Natural killer cell treated with Interleukin-12 subunit alpha and Interleukin-12 subunit beta and Interleukin-15 and Interleukin-18, amount 100 ng/mL, for 72 hours (primary cell): ENCODE data around the gene HHIPL2. TPM values are rescaled to one million over a fixed set of nuclear protein-coding genes. Genes with fewer than 3 reads are reported as not detected.

Experiments used
- ATAC-seq, 2 donors: fragments of 150-1000 bp; cut with Tn5 transposase in 1 of 2; sonication (Bioruptor Pico), chemical (Tn5 transposase) in 1 of 2; 2 replicates each; pipeline ENCODE4 v1.10.0; 2021
- DNase-seq: peaks from one replicate; pipeline ENCODE4 v3.0.0; 2022; ENCODE audit warnings: low spot score
- H3K27ac Mint-ChIP-seq, 2 donors: 1 replicate in 1 of 2; 2 replicates in 1 of 2; pipeline ENCODE4 v1.8.0; 2022; ENCODE audit warnings: mixed read lengths in 2 of 2, mild to moderate bottlenecking in 1 of 2, moderate library complexity in 1 of 2
- H3K27me3 Mint-ChIP-seq, 2 donors: 1 replicate in 1 of 2; 2 replicates in 1 of 2; pipeline ENCODE4 v1.8.0; 2022; ENCODE audit warnings: mixed read lengths in 2 of 2
- H3K36me3 Mint-ChIP-seq: one replicate; pipeline ENCODE4 v1.8.0; 2022; ENCODE audit warnings: mixed read lengths
- H3K4me1 Mint-ChIP-seq, 2 donors: 1 replicate in 1 of 2; 2 replicates in 1 of 2; pipeline ENCODE4 v1.8.0; 2022; ENCODE audit warnings: low read depth in 2 of 2, mixed read lengths in 2 of 2, mild to moderate bottlenecking in 1 of 2
- H3K4me3 Mint-ChIP-seq: one replicate; pipeline ENCODE4 v1.8.0; 2022; ENCODE audit warnings: mixed read lengths
- H3K9me3 Mint-ChIP-seq: 2 replicates; pipeline ENCODE4 v1.8.0; 2022; ENCODE audit warnings: mixed read lengths
- total RNA-seq, 2 donors: library from RNA; stranded (reverse); gene quantifications; one replicate each; pipeline ENCODE4 v1.2.3, GENCODE V29; 2022

The HHIPL2 gene
- total RNA-seq, 2 donors from 2014 or later: 0.74 to 1.8 TPM

- DNase-seq: no peak
- Mint-ChIP-seq H3K4me1 (no peaks in the 10 kb centered on the region), H3K9me3 (no peaks in the 10 kb centered on the region), H3K27me3 (no peaks in the 10 kb centered on the region), H3K36me3 (peaks cover 15% of the 10 kb centered on the region), H3K27ac (no peak overlapping the region), H3K4me3 (no peak overlapping the region)
- ATAC-seq: no peak
Measured at GRCh38 chr1:222557148-222557547, 9.2 kb upstream of the HHIPL2 start.

- no peaks in the 10 kb centered on the region for H3K4me1 Mint-ChIP-seq
- H3K4me3 Mint-ChIP-seq: no peak overlapping the region
- no peak for DNase-seq
- H3K27me3 Mint-ChIP-seq: no peaks in the 10 kb centered on the region
- H3K9me3 Mint-ChIP-seq: no peaks in the 10 kb centered on the region
- peaks cover 10% of the 10 kb centered on the region for H3K36me3 Mint-ChIP-seq
- no peak for ATAC-seq
- H3K27ac Mint-ChIP-seq: no peak overlapping the region
Measured at GRCh38 chr1:222555992-222556615, 8.2 kb upstream of the HHIPL2 start.

- Mint-ChIP-seq H3K36me3 (no peaks in the 10 kb centered on the region), H3K27ac (no peak overlapping the region), H3K9me3 (no peaks in the 10 kb centered on the region), H3K27me3 (no peaks in the 10 kb centered on the region), H3K4me3 (no peak overlapping the region), H3K4me1 (no peaks in the 10 kb centered on the region)
- DNase-seq (no peak), ATAC-seq (no peak)
Measured at GRCh38 chr1:222554177-222554576, 6.3 kb upstream of the HHIPL2 start.

- peaks cover 0 to 7% of the 10 kb centered on the region in 2 donors for H3K27me3 Mint-ChIP-seq
- no peaks in the 10 kb centered on the region for H3K36me3 Mint-ChIP-seq
- no peak for DNase-seq
- no peak overlapping the region for H3K27ac Mint-ChIP-seq
- H3K4me1 Mint-ChIP-seq: no peaks in the 10 kb centered on the region
- H3K9me3 Mint-ChIP-seq: no peaks in the 10 kb centered on the region
- ATAC-seq: no peak
- H3K4me3 Mint-ChIP-seq: no peak overlapping the region
Measured at GRCh38 chr1:222552882-222553281, 5.0 kb upstream of the HHIPL2 start.

GRCh38 chr1:222547260-222547614, 667 bp downstream of the HHIPL2 start:
- Mint-ChIP-seq H3K36me3 (no peaks in the 10 kb centered on the region), H3K4me1 (no peaks in the 10 kb centered on the region), H3K4me3 (no peak overlapping the region), H3K27me3 (peaks cover 7 to 14% of the 10 kb centered on the region in 2 donors), H3K27ac (no peak overlapping the region), H3K9me3 (no peaks in the 10 kb centered on the region)
- DNase-seq: no peak
- ATAC-seq: no peak

GRCh38 chr1:222546548-222547259, 1.2 kb downstream of the HHIPL2 start:
- Mint-ChIP-seq H3K27ac (no peak overlapping the region), H3K27me3 (peaks cover 7 to 14% of the 10 kb centered on the region in 2 donors), H3K9me3 (no peaks in the 10 kb centered on the region), H3K4me3 (no peak overlapping the region), H3K4me1 (no peaks in the 10 kb centered on the region), H3K36me3 (no peaks in the 10 kb centered on the region)
- no peak for DNase-seq
- ATAC-seq: no peak

- no peak for DNase-seq
- no peak for ATAC-seq
- Mint-ChIP-seq H3K4me3 (no peak overlapping the region), H3K36me3 (no peaks in the 10 kb centered on the region), H3K27me3 (peaks cover 7 to 14% of the 10 kb centered on the region in 2 donors), H3K27ac (no peak overlapping the region), H3K9me3 (no peaks in the 10 kb centered on the region), H3K4me1 (no peaks in the 10 kb centered on the region)
Measured at GRCh38 chr1:222546091-222546490, 1.8 kb downstream of the HHIPL2 start.

- H3K27me3 Mint-ChIP-seq: peaks cover 7 to 14% of the 10 kb centered on the region in 2 donors
- H3K27ac Mint-ChIP-seq: no peak overlapping the region
- no peak for DNase-seq
- H3K9me3 Mint-ChIP-seq: no peaks in the 10 kb centered on the region
- no peak overlapping the region for H3K4me3 Mint-ChIP-seq
- no peaks in the 10 kb centered on the region for H3K36me3 Mint-ChIP-seq
- no peak for ATAC-seq
- H3K4me1 Mint-ChIP-seq: no peaks in the 10 kb centered on the region
Measured at GRCh38 chr1:222543817-222544216, 4.1 kb downstream of the HHIPL2 start.

GRCh38 chr1:222540598-222540995, 7.3 kb downstream of the HHIPL2 start:
- ATAC-seq (no peak), DNase-seq (no peak)
- H3K4me3 Mint-ChIP-seq: no peak overlapping the region
- H3K36me3 Mint-ChIP-seq: no peaks in the 10 kb centered on the region
- H3K27ac Mint-ChIP-seq: no peak overlapping the region
- peaks cover 6 to 10% of the 10 kb centered on the region in 2 donors for H3K27me3 Mint-ChIP-seq
- H3K4me1 Mint-ChIP-seq: no peaks in the 10 kb centered on the region
- no peaks in the 10 kb centered on the region for H3K9me3 Mint-ChIP-seq

- Mint-ChIP-seq H3K36me3 (no peaks in the 10 kb centered on the region), H3K9me3 (no peaks in the 10 kb centered on the region), H3K27me3 (peaks cover 8 to 11% of the 10 kb centered on the region in 2 donors), H3K4me3 (no peak overlapping the region), H3K27ac (no peak overlapping the region), H3K4me1 (no peaks in the 10 kb centered on the region)
- ATAC-seq (no peak), DNase-seq (no peak)
Measured at GRCh38 chr1:222539951-222540597, 7.8 kb downstream of the HHIPL2 start.

GRCh38 chr1:222535455-222535854, 12.4 kb downstream of the HHIPL2 start:
- Mint-ChIP-seq H3K9me3 (no peaks in the 10 kb centered on the region), H3K4me1 (no peaks in the 10 kb centered on the region), H3K27ac (no peak overlapping the region), H3K36me3 (no peaks in the 10 kb centered on the region), H3K4me3 (no peak overlapping the region), H3K27me3 (peaks cover 16 to 29% of the 10 kb centered on the region in 2 donors)
- no peak for ATAC-seq
- DNase-seq: no peak

- H3K27me3 Mint-ChIP-seq: peaks cover 23 to 36% of the 10 kb centered on the region in 2 donors
- no peak overlapping the region for H3K4me3 Mint-ChIP-seq
- H3K4me1 Mint-ChIP-seq: peaks cover 0 to 2% of the 10 kb centered on the region in 2 donors
- no peaks in the 10 kb centered on the region for H3K36me3 Mint-ChIP-seq
- DNase-seq: no peak
- ATAC-seq: no peak
- H3K9me3 Mint-ChIP-seq: no peaks in the 10 kb centered on the region
- no peak overlapping the region for H3K27ac Mint-ChIP-seq
Measured at GRCh38 chr1:222530852-222531251, 17.1 kb downstream of the HHIPL2 start.

GRCh38 chr1:222529916-222530315, 18.0 kb downstream of the HHIPL2 start:
- Mint-ChIP-seq H3K9me3 (no peaks in the 10 kb centered on the region), H3K27me3 (peaks cover 19 to 28% of the 10 kb centered on the region in 2 donors), H3K36me3 (no peaks in the 10 kb centered on the region), H3K4me1 (peaks cover 0 to 2% of the 10 kb centered on the region in 2 donors), H3K4me3 (no peak overlapping the region), H3K27ac (no peak overlapping the region)
- DNase-seq: no peak
- ATAC-seq: no peak

- Mint-ChIP-seq H3K27me3 (peaks cover 15 to 21% of the 10 kb centered on the region in 2 donors), H3K27ac (no peak overlapping the region), H3K9me3 (no peaks in the 10 kb centered on the region), H3K36me3 (no peaks in the 10 kb centered on the region), H3K4me3 (no peak overlapping the region), H3K4me1 (peaks cover 0 to 2% of the 10 kb centered on the region in 2 donors)
- DNase-seq (no peak), ATAC-seq (no peak)
Measured at GRCh38 chr1:222529181-222529580, 18.7 kb downstream of the HHIPL2 start.
